Body of pancreas (tissue), 4 donors: Measurements from ENCODE around the gene LSAMP. TPM values are rescaled to one million over a fixed set of nuclear protein-coding genes. Genes with fewer than 3 reads are reported as not detected.

Source experiments
- ATAC-seq: fragments of 150-250 bp; one replicate; pipeline ENCODE4 v1.9.1; 2016
- DNase-seq, 4 donors: peaks; one replicate each; pipeline ENCODE4 v3.0.0-alpha.2; 2019
- H3K27ac ChIP-seq, 4 donors: fragments of 200-600 bp; sonication (generic); 1 replicate in 3 of 4; 2 replicates in 1 of 4; pipeline versions ENCODE4 v1.5.1 to v1.6.1; 2016 to 2019; ENCODE audit warnings: mild to moderate bottlenecking in 1 of 4, mixed read lengths in 1 of 4, moderate library complexity in 1 of 4
- H3K27me3 ChIP-seq, 2 donors: fragments of 200-600 bp; sonication (generic); one replicate each; pipeline ENCODE4 v1.6.0; 2016; ENCODE audit warnings: mild to moderate bottlenecking in 1 of 2
- H3K36me3 ChIP-seq, 2 donors: fragments of 200-600 bp; sonication (generic); replicated peaks in 1 of 2; 2 replicates each; pipeline ENCODE4 v1.5.1; 2016; ENCODE audit warnings: low read depth in 2 of 2; ENCODE audit not compliant: insufficient read depth in 1 of 2
- H3K4me1 ChIP-seq: fragments of 200-600 bp; sonication (generic); one replicate; pipeline ENCODE4 v1.6.0; 2016
- H3K4me3 ChIP-seq, 2 donors: fragments of 200-600 bp; sonication (generic); 1 replicate in 1 of 2; 2 replicates in 1 of 2; pipeline ENCODE4 v1.5.1; 2016 to 2019
- H3K9me3 ChIP-seq, 3 donors: fragments of 200-600 bp; sonication (generic); 1 replicate in 2 of 3; 2 replicates in 1 of 3; pipeline ENCODE4 v1.5.1; 2016
- CTCF ChIP-seq, 7 experiments: fragments of 450-650 bp in 4 of 7; fragments of 200-600 bp in 3 of 7; sonication (generic) in 3 of 7; IDR thresholded peaks; one replicate each; pipeline ENCODE4 v1.5.1; 2016 to 2019; ENCODE audit warnings: antibody characterized with exemption in 7 of 7
- POLR2A ChIP-seq, 3 donors: fragments of 450-650 bp; IDR thresholded peaks; one replicate each; pipeline ENCODE4 v1.6.1; 2016; ENCODE audit warnings: antibody characterized with exemption in 3 of 3, mild to moderate bottlenecking in 2 of 3
- WGBS, 2 donors: methylation state at CpG; one replicate each; pipeline ENCODE4 v1.1.5; 2017; 5-methylcytosine and 5-hydroxymethylcytosine counted together
- intact Hi-C: fragments of 100-400 bp; cut with DNase I; formaldehyde crosslinking; loops from one replicate; pipeline ENCODE4 v1.15.1; 2023
- total RNA-seq, 2 donors: library from RNA; depleted of rRNA; stranded (reverse); fragments of >200 nt; gene quantifications; one replicate each; pipeline ENCODE4 v1.1.0, GENCODE V29; 2016

The LSAMP gene
- total RNA-seq, 2 donors from 2014 or later, result 1.6 to 2.1 TPM

- intact Hi-C loops, result no loop called here
- Histone ChIP-seq H3K36me3 (no peaks in the 10 kb centered on the region), H3K27me3 (no peaks in the 10 kb centered on the region), H3K4me1 (no peaks in the 10 kb centered on the region), H3K4me3 (no peak overlapping the region), H3K9me3 (no peaks in the 10 kb centered on the region), H3K27ac (no peak overlapping the region)
- DNase-seq (no peak), ATAC-seq (no peak)
- 73 to 79% methylated on average over 4 of the region's 4 CpGs for WGBS, 2 donors
- TF ChIP-seq CTCF (IDR thresholded peaks at IDR 0.05) (no peak), POLR2A (IDR thresholded peaks at IDR 0.05) (no peak)
Measured at GRCh38 chr3:116141724-116142123, 303.6 kb downstream of the LSAMP start.

- intact Hi-C loops, result no loop called here
- DNase-seq (no peak), ATAC-seq (no peak)
- no peak overlapping the region for H3K27ac ChIP-seq
- WGBS, 2 donors, result 23% methylated on average over 5 of the region's 5 CpGs
- H3K4me3 ChIP-seq, result no peak overlapping the region
- no peaks in the 10 kb centered on the region for H3K4me1 ChIP-seq
- no peaks in the 10 kb centered on the region for H3K36me3 ChIP-seq
- H3K27me3 ChIP-seq, result no peaks in the 10 kb centered on the region
- no peak for TF ChIP-seq POLR2A (IDR thresholded peaks at IDR 0.05)
- peak; percentile 30 to 89 (median 65) for TF ChIP-seq CTCF (IDR thresholded peaks at IDR 0.05)
- H3K9me3 ChIP-seq, result no peaks in the 10 kb centered on the region
Measured at GRCh38 chr3:116140100-116140689, 305.1 kb downstream of the LSAMP start.

- no peak overlapping the region for H3K27ac ChIP-seq
- TF ChIP-seq CTCF (IDR thresholded peaks at IDR 0.05), result no peak
- TF ChIP-seq POLR2A (IDR thresholded peaks at IDR 0.05), result no peak
- no peaks in the 10 kb centered on the region for H3K36me3 ChIP-seq
- H3K4me3 ChIP-seq, result no peak overlapping the region
- ATAC-seq (no peak), DNase-seq (no peak)
- intact Hi-C loops, result no loop called here
- WGBS, 2 donors, result 68 to 74% methylated on average over 2 of the region's 2 CpGs
- no peaks in the 10 kb centered on the region for H3K9me3 ChIP-seq
- no peaks in the 10 kb centered on the region for H3K27me3 ChIP-seq
- H3K4me1 ChIP-seq, result no peaks in the 10 kb centered on the region
Measured at GRCh38 chr3:116139641-116140040, 305.6 kb downstream of the LSAMP start.

- H3K4me1 ChIP-seq, result no peaks in the 10 kb centered on the region
- ATAC-seq (no peak), DNase-seq (peak; percentile 12 to 40 (median 26))
- H3K36me3 ChIP-seq, result no peaks in the 10 kb centered on the region
- no peak overlapping the region for H3K4me3 ChIP-seq
- no peaks in the 10 kb centered on the region for H3K9me3 ChIP-seq
- H3K27ac ChIP-seq, result no peak overlapping the region
- 40 to 54% methylated on average over 4 of the region's 4 CpGs for WGBS, 2 donors
- TF ChIP-seq CTCF (IDR thresholded peaks at IDR 0.05) (no peak), POLR2A (IDR thresholded peaks at IDR 0.05) (no peak)
- intact Hi-C loops, result no loop called here
- no peaks in the 10 kb centered on the region for H3K27me3 ChIP-seq
Measured at GRCh38 chr3:116135457-116136085, 309.7 kb downstream of the LSAMP start.
